ENCODE results near the gene PTGFRN. TPM values are rescaled to one million over a fixed set of nuclear protein-coding genes. Genes with fewer than 3 reads are reported as not detected.
A peak's percentile ranks its signal among the peaks of the same experiment; 100 is the strongest.

Gene PTGFRN
- total RNA-seq, 2 experiments from 2014 or later = 24.0 to 28.0 TPM

DNA sequence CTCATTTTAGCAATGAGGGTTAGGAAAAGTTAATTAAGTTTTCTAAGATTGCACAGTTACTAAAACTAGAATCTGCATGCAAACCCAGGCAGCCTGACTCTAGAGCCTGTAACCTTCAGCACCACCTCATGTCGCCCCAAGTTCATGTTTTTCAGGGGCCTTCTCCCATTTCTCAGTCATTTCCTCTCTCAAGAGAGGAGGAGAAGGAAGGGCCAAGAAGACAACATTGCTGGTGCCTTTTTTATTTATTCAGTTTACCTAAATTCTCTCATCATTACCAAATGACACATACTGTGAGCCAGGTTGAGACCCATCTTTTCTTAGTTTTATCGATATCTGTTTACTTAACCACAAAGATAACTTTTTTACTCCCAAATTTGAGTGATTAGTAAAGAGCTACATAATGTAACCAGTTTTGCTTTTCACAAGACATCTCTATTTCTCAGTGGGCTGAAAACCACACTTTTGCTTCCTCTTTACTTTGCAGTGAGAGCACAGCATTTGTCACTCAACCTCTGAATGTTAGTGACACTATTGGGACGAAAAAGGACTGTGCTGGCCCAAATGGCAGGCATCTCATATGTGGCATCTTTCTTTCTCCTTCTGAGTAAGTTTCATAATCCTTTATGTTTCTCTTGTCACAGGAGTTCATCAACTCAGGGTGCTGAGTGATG lies 91.7 kb downstream of the PTGFRN start, which contains the start of gene CD101:
Gene CD101, plus strand, starts transcription at position 507 of the 674 bp plus-strand sequence. Its CDS starts 58 bp downstream, at position 565.
- Mint-ChIP-seq H3K4me1 (ENCODE audit: low read depth) (peaks cover 59% of the 10 kb centered on the region), H3K9me3 (peaks cover 3% of the 10 kb centered on the region)
- DNase-seq = peak; percentile 72

DNA sequence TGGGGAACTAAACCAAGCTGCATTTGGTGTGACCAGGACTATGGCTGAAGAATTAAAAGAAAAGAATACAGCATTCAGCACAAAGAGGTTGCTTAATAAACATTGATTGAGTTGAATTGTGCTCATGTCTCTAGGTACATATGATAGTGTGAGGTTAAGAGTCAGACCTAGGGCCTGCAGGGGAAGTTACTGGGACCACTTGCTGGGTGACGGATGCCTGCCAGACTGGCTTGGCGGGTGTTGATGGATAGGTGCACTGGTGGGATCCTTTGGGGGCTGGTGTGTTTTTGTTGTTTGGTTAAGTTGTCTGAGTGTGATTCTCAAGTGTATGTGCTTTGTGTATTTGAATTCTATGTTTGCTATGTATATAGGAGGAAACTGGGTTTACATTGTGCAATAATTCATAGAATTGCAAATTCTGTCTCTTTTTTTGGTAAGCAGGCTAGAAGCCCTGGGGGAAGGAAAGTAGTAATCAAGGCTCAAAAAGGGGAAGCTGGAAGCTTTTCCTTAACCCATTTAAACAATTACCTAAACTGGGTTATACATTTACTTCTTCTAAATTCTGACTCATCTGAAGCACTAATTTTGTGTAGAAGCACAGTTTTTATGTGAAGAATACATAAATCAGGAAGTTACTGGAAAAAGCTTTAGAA lies 93.6 kb downstream of the PTGFRN start:
- no peak overlapping the region for H3K4me3 Mint-ChIP-seq
- peak overlapping the region; percentile 11 for H3K27ac Mint-ChIP-seq
- peaks cover 3% of the 10 kb centered on the region for H3K9me3 Mint-ChIP-seq
- intact Hi-C loops (cut with micrococcal nuclease) = loop anchor here (10.0 kb wide), 1 partner anchor 361 kb away; the partner anchor contains the start of gene MAN1A2
- no peak for DNase-seq
- H3K4me1 Mint-ChIP-seq (ENCODE audit: low read depth) = peaks cover 73% of the 10 kb centered on the region
- H3K27me3 Mint-ChIP-seq (ENCODE audit: low read depth) = no peaks in the 10 kb centered on the region
- CTCF ChIA-PET = interaction anchor here (0.6 to 2.1 kb wide), 6 partner anchors 10 to 294 kb away, joined by 3 to 6 read pairs (median 3); no protein-coding TSS in a partner anchor
- H3K36me3 Mint-ChIP-seq (ENCODE audit: low read depth) = peaks cover 2% of the 10 kb centered on the region

More for the DNA sequence above, 91.7 kb downstream of the PTGFRN start, which contains the start of gene CD101:
- Mint-ChIP-seq H3K27ac (peak within 1 kb of the TSS; percentile 82), H3K36me3 (ENCODE audit: low read depth) (peaks cover 2% of the 10 kb centered on the region), H3K4me3 (peak within 1 kb of the TSS; percentile 8), H3K27me3 (ENCODE audit: low read depth) (no peaks in the 10 kb centered on the region)
- CTCF ChIA-PET = interaction anchor here (1.0 to 1.2 kb wide), 3 partner anchors 60 to 192 kb away, joined by 3 read pairs; no protein-coding TSS in a partner anchor
- intact Hi-C loops (cut with micrococcal nuclease) = loop anchor here (1.0 to 10.0 kb wide), 7 partner anchors 14 to 625 kb away; partner anchors contain the start of gene MAN1A2

DNA sequence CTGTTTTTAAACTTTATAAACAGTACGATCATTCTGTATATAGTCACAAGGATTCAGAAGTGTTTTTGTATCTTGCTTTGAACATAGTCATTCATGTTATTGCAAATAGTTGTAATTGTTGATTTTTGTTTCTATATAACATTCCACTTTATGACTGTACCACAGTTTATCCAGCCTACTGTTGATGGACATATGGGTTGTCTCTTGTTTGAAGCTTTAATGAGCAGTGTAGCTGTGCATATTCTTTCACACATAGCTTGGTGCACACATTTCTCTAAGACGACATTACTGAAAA lies 98.0 kb downstream of the PTGFRN start:
- H3K27me3 Mint-ChIP-seq (ENCODE audit: low read depth) = no peaks in the 10 kb centered on the region
- CTCF ChIA-PET = interaction anchor here (0.7 to 1.3 kb wide), 2 partner anchors 283 to 620 kb away, joined by 3 to 4 read pairs; no protein-coding TSS in a partner anchor
- H3K36me3 Mint-ChIP-seq (ENCODE audit: low read depth) = no peaks in the 10 kb centered on the region
- peaks cover 62% of the 10 kb centered on the region for H3K4me1 Mint-ChIP-seq (ENCODE audit: low read depth)
- H3K9me3 Mint-ChIP-seq = no peaks in the 10 kb centered on the region
- H3K4me3 Mint-ChIP-seq = peak overlapping the region; percentile 59
- peak overlapping the region; percentile 75 for H3K27ac Mint-ChIP-seq
- intact Hi-C loops (cut with micrococcal nuclease) = loop anchor here (1.0 to 10.0 kb wide), 6 partner anchors 21 to 650 kb away; partner anchors contain the start of gene MAN1A2
- DNase-seq = no peak

DNA sequence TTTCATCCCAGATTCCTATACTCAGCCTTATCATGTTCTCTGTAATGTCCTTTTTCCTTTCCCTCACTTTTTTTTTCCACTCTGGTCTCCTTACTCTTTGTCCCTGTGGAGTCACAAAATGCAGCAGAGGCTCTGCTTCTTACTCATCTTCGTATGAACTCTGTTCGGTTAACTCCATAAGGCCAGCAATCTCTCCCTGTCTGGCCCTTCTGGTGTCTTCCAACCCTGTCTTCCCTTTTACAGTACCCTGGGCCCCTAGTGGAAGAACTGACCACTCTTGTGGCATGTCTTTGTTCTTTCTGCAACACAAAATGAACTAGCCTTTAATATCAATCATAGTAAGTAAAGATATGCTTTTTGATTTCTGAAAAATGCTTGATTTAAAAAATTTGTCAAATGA lies 98.9 kb downstream of the PTGFRN start:
- intact Hi-C loops (cut with micrococcal nuclease) = loop anchor here (1.0 to 10.0 kb wide), 6 partner anchors 22 to 649 kb away; partner anchors contain the start of gene MAN1A2
- peak overlapping the region; percentile 33 for H3K4me3 Mint-ChIP-seq

DNA sequence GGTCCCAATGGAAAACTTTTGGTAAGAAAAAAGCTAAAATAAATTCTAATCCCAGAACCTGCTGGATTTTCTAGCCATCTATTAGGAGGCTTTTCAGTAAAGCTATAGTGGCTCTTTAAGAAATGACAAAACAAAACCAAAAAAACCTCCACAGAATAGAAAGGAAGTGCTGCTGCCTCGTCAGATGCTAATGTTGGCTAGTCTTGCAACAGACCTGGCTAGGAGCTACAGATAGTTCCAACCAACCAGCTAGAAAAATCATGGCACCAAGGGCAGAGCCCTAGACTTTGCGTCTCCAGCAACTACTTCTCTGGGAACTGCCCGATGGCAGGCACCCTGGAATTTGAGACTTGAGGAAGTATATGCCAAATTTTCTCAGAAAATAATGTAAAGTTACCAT lies 99.4 kb downstream of the PTGFRN start:
- intact Hi-C loops (cut with micrococcal nuclease) = loop anchor here (2.0 to 10.0 kb wide), 5 partner anchors 22 to 648 kb away; partner anchors contain the start of gene MAN1A2
- CTCF ChIA-PET = interaction anchor here (0.7 to 1.5 kb wide), 7 partner anchors 34 to 281 kb away, joined by 3 to 5 read pairs (median 3); no protein-coding TSS in a partner anchor
- Mint-ChIP-seq H3K27ac (peak overlapping the region; percentile 72), H3K27me3 (ENCODE audit: low read depth) (no peaks in the 10 kb centered on the region), H3K36me3 (ENCODE audit: low read depth) (no peaks in the 10 kb centered on the region), H3K4me1 (ENCODE audit: low read depth) (peaks cover 60% of the 10 kb centered on the region), H3K4me3 (peak overlapping the region; percentile 30), H3K9me3 (no peaks in the 10 kb centered on the region)
- peak; percentile 48 for DNase-seq

More for the DNA sequence above, 98.9 kb downstream of the PTGFRN start:
- Mint-ChIP-seq H3K27me3 (ENCODE audit: low read depth) (no peaks in the 10 kb centered on the region), H3K27ac (peak overlapping the region; percentile 72), H3K9me3 (no peaks in the 10 kb centered on the region), H3K36me3 (ENCODE audit: low read depth) (no peaks in the 10 kb centered on the region), H3K4me1 (ENCODE audit: low read depth) (peaks cover 59% of the 10 kb centered on the region)
- DNase-seq = no peak
- CTCF ChIA-PET = interaction anchor here (0.7 to 1.5 kb wide), 6 partner anchors 40 to 284 kb away, joined by 3 to 5 read pairs (median 4); no protein-coding TSS in a partner anchor

DNA sequence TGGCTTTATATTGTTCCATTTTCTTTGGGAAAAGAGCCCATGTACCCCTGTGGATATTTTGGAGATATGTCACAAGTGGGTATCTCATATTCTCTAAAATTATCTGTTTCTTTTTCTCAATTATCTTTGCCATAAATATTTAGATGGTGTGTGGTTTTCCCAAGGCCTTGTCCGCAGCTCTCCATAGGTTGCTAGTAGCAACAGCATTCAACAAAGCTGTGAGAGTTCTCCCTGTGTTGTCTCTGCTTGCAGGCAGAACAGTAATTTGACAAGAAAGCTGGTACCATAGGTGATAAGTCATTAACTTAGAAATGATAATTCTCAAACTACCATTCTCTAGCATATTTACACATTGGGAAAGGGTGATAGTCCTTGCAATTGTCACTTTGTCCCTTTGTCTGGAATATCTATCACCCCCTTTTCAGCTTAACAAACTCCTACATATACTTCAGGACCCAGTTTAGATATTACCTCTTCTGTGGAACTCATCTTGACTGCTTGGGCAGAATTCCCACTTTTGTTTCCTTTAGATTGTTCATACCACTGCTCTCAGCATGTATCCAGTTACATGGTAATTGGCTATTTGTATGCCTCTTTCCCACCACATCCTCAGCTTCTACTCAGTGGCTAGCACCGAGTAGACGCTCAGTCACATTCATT lies 100.7 kb downstream of the PTGFRN start:
- H3K4me1 Mint-ChIP-seq (ENCODE audit: low read depth) = peaks cover 58% of the 10 kb centered on the region
- intact Hi-C loops (cut with micrococcal nuclease) = no loop called here
- no peaks in the 10 kb centered on the region for H3K36me3 Mint-ChIP-seq (ENCODE audit: low read depth)
- no peak overlapping the region for H3K27ac Mint-ChIP-seq
- H3K4me3 Mint-ChIP-seq = no peak overlapping the region
- DNase-seq = no peak
- CTCF ChIA-PET = interaction anchor here (0.6 to 1.5 kb wide), 4 partner anchors 42 to 436 kb away, joined by 3 to 5 read pairs (median 3); no protein-coding TSS in a partner anchor
- H3K9me3 Mint-ChIP-seq = no peaks in the 10 kb centered on the region
- H3K27me3 Mint-ChIP-seq (ENCODE audit: low read depth) = no peaks in the 10 kb centered on the region

DNA sequence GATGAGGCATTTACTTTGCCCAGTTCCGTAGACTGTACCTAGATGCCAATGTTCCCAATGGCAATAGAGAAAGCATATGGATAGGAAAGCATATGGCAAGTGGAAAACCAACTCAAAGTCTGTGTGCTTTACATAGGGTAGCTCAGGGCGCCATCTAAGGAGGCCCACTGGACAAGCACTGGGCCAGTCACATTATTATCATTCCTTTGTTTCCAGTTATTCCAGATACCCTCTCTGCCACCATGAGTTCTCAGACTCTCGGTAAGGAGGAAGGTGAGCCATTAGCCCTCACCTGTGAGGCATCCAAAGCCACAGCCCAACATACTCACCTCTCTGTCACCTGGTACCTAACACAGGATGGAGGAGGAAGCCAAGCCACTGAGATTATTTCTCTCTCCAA lies 101.6 kb downstream of the PTGFRN start:
- H3K36me3 Mint-ChIP-seq (ENCODE audit: low read depth) = no peaks in the 10 kb centered on the region

DNA sequence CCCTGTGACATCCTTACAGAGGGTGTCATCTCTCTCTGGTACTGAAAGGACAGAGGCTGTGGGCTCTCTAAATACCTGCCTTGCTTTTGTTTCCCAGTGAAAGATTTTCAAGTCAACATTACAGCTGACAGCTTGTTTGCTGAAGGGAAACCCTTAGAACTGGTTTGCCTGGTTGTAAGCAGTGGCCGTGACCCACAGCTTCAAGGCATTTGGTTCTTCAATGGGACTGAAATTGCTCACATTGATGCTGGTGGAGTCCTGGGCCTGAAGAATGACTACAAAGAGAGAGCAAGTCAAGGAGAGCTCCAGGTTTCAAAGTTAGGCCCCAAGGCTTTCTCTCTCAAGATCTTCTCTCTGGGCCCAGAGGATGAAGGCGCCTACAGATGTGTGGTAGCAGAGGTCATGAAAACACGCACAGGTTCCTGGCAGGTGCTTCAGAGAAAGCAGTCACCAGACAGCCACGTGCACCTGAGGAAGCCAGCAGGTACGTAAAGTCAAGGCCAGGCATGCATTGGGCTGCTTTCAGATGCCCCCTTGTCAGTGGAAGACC lies 103.7 kb downstream of the PTGFRN start:
- CTCF ChIA-PET = interaction anchor here (1.0 kb wide), 1 partner anchor 9 kb away, joined by 3 read pairs; no protein-coding TSS in a partner anchor
- Mint-ChIP-seq H3K27ac (no peak overlapping the region), H3K9me3 (no peaks in the 10 kb centered on the region), H3K27me3 (ENCODE audit: low read depth) (no peaks in the 10 kb centered on the region), H3K36me3 (ENCODE audit: low read depth) (no peaks in the 10 kb centered on the region), H3K4me3 (no peak overlapping the region), H3K4me1 (ENCODE audit: low read depth) (peaks cover 51% of the 10 kb centered on the region)
- intact Hi-C loops (cut with micrococcal nuclease) = loop anchor here (1.0 kb wide), 1 partner anchor 8 kb away; no protein-coding TSS in a partner anchor
- DNase-seq = no peak

More for the DNA sequence above, 101.6 kb downstream of the PTGFRN start:
- intact Hi-C loops (cut with micrococcal nuclease) = no loop called here
- Mint-ChIP-seq H3K4me3 (no peak overlapping the region), H3K27me3 (ENCODE audit: low read depth) (no peaks in the 10 kb centered on the region), H3K9me3 (no peaks in the 10 kb centered on the region), H3K4me1 (ENCODE audit: low read depth) (peaks cover 55% of the 10 kb centered on the region), H3K27ac (no peak overlapping the region)
- DNase-seq = no peak
- CTCF ChIA-PET = interaction anchor here (0.6 kb wide), 1 partner anchor 273 kb away, joined by 3 read pairs; no protein-coding TSS in a partner anchor

DNA sequence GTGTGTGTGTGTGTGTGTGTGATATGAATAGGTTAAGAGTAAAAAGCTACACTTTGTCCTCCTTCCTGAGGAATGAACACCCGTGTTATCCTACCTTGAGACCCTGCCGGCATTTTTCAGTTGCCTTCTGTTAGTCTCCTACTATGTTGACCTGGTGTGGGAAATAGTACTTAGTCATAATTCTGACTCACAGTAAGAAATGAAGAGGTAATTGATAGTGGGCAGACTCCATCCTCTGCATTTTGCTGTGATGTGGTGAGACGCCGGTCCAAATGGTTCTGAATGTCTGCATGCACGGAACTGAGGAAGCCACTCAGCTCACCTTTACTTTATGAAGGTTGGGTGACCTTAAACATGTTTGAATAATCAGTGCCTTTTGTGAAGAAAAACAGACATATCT lies 104.5 kb downstream of the PTGFRN start:
- Mint-ChIP-seq H3K4me3 (no peak overlapping the region), H3K36me3 (ENCODE audit: low read depth) (no peaks in the 10 kb centered on the region), H3K27ac (no peak overlapping the region), H3K27me3 (ENCODE audit: low read depth) (no peaks in the 10 kb centered on the region), H3K4me1 (ENCODE audit: low read depth) (peaks cover 43% of the 10 kb centered on the region), H3K9me3 (no peaks in the 10 kb centered on the region)
- no peak for DNase-seq
- intact Hi-C loops (cut with micrococcal nuclease) = no loop called here
- CTCF ChIA-PET = no interaction called here

DNA sequence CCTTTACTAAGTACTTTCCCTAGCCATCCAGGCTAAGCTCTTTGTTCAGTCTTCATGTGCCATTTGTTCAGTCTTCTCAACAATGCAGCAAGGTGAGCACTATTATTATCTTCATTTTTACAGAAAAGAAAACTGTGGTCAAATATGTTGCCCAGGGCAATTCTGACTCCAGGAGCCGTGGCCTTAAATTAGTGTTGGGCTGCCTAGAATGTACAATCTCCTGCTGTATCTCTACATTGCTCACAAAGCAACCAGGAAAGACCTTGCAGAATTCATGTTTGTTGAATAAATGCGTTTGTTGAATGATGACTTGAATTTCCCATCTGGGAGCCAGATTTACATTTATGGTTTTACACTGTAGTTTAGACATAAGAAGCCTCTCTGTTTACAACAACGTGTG lies 106.0 kb downstream of the PTGFRN start:
- intact Hi-C loops (cut with micrococcal nuclease) = no loop called here
- Mint-ChIP-seq H3K4me1 (ENCODE audit: low read depth) (peaks cover 32% of the 10 kb centered on the region), H3K9me3 (no peaks in the 10 kb centered on the region), H3K4me3 (no peak overlapping the region), H3K36me3 (ENCODE audit: low read depth) (no peaks in the 10 kb centered on the region), H3K27ac (no peak overlapping the region), H3K27me3 (ENCODE audit: low read depth) (no peaks in the 10 kb centered on the region)
- CTCF ChIA-PET = interaction anchor here (2.0 kb wide), 1 partner anchor 12 kb away, joined by 6 read pairs; no protein-coding TSS in a partner anchor
- no peak for DNase-seq

DNA sequence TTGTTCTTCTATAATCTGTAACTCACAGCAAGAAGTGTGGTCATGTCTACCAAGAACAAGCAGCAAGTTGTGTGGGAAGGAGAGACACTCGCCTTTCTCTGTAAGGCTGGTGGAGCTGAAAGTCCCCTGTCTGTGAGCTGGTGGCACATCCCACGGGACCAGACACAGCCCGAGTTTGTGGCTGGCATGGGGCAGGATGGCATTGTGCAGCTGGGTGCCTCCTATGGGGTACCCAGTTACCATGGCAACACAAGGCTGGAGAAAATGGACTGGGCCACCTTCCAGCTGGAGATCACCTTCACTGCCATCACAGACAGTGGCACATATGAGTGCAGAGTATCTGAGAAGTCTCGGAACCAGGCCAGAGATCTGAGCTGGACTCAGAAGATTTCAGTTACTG lies 107.3 kb downstream of the PTGFRN start:
- Mint-ChIP-seq H3K27ac (no peak overlapping the region), H3K36me3 (ENCODE audit: low read depth) (no peaks in the 10 kb centered on the region), H3K27me3 (ENCODE audit: low read depth) (no peaks in the 10 kb centered on the region), H3K4me3 (no peak overlapping the region), H3K4me1 (ENCODE audit: low read depth) (peaks cover 32% of the 10 kb centered on the region), H3K9me3 (no peaks in the 10 kb centered on the region)
- no peak for DNase-seq
- intact Hi-C loops (cut with micrococcal nuclease) = no loop called here
- CTCF ChIA-PET = interaction anchor here (1.1 to 2.0 kb wide), 3 partner anchors 13 to 31 kb away, joined by 3 to 6 read pairs (median 3); no protein-coding TSS in a partner anchor
